Activated CD8-positive, alpha-beta memory T cell treated with anti-CD3 and anti-CD28 coated beads for 24 hours (primary cell): Measurements from ENCODE around the gene ZNF784.
"Not testable (repeated sequence)": the region's sequence is repeated elsewhere in the genome, so short reads cannot be mapped to it uniquely, and the experiment has no call there.

Source experiments
- DNase-seq: peaks from one replicate; pipeline ENCODE4 v3.0.0-alpha.2; 2020

The ZNF784 gene

DNA sequence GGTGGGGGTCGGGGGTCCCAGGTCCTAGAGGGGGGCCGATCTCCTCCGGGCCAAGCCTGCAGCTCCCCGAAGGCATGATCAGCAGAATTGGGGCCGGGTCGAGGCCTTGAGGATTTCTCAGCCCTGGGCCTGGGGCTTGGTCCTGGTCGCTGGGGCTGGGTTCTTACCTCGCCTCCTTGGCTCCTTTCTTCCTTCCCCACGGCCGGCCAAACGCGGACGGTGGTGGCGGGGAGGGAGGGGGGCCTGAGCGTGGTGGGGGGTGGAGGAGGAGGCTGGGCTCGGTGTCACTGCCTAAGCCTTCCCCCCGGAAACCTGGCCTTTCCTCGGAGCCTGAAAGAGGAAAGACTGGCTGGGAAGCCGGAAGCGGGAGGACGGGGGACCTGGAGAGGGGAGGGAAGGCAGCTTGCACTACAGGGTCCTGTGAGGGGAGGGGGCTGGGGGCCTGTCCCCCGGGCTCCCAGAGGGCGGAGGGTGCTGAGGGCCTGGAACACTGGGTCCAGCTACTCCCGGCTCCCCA lies 43.7 kb downstream of the ZNF784 start, which contains the start of gene ZNF579:
Gene ZNF579, minus strand, starts transcription at position 221 of the 517 bp plus-strand sequence. CDS start 1,209 bp downstream, outside the sequence.
- peak; percentile 91 for DNase-seq

DNA sequence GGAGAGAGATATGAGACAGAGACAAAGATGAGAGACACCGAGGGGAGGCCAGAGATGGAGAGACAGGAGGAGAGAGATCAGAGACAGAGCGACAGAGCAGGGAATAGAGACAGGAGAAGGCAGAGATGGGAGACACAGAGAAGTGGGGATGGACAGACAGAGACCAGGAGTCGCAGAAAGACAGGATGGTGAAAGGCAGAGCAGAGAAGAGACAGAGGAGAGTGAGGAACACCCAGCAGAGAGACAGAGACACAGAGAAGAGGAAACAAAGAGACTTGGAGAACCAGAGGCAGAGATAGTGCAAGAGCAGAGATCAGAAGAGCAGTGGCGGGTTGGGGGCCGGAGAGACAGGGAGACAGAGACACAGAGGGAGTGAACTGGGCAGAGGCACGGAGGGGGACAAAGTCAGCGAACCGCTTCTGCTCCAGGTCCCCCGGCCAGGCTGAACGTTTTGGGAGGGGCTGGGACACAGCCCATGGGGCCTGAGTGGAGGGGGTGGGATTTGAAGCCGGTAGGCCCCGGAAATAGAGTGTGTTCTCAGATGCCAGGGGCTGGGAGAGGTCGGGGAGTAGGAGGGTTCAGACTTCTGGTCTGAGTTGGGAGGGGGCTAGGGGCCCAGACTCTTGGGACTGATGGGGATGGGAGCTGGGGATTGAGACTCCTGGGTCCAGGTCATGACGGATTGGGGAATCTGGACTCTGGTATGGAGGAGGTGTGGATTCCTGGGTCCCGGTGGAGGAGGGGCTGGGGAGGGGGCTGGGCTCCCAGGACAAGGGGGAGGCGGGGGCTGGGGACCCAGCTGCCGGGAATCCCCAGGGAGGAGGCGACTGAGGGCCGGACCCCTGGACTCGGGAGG lies 44.4 kb downstream of the ZNF784 start:
- no peak for DNase-seq

DNA sequence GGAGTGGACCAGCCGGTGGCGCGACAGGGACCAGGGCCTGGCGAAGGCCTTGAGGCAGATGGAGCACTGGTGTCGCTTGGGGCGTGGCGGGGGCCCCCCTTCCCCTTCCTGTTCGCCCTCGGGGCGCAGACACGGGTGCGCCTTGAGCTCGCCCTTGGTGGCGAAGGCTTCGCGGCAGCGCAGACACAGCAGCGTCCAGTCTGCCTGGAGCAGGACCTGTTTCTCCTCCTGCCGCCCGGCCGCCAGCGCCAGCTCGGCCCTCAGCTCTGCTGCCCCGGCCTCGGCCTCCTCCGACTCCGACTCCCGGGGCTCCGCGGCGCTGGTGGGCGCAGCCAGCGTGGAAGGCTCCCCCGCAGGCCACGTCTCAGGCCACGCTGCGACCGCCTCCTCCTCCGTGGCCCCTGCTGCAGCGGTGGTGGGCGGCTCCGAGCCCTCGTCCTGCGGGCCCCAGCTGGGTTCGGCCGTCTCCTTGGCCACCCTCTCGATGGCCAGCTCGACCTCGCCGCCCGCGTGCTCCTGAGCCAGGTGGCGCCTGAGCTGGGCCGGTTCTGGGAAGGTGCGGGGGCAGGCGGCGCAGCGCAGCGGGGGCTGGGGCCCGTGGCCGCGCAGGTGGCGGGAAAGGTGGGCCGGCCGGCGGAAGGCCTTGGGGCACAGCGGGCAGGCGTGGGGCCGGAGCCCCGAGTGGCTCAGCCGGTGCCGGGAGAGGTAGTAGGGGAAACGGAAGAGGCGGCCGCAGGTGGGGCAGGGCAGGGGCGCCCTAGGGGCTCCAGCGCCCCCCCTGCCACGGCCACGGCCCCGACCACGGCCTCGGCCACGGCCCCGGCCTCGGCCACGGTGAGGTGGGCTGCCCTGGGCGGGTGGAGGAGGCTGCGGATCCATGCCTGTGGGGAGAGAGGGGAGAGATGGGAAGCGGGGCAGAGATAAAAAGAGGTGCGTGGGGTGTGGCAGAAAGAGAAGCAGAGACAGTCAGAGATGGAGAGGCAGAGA lies 45.3 kb downstream of the ZNF784 start:
- no peak for DNase-seq

DNA sequence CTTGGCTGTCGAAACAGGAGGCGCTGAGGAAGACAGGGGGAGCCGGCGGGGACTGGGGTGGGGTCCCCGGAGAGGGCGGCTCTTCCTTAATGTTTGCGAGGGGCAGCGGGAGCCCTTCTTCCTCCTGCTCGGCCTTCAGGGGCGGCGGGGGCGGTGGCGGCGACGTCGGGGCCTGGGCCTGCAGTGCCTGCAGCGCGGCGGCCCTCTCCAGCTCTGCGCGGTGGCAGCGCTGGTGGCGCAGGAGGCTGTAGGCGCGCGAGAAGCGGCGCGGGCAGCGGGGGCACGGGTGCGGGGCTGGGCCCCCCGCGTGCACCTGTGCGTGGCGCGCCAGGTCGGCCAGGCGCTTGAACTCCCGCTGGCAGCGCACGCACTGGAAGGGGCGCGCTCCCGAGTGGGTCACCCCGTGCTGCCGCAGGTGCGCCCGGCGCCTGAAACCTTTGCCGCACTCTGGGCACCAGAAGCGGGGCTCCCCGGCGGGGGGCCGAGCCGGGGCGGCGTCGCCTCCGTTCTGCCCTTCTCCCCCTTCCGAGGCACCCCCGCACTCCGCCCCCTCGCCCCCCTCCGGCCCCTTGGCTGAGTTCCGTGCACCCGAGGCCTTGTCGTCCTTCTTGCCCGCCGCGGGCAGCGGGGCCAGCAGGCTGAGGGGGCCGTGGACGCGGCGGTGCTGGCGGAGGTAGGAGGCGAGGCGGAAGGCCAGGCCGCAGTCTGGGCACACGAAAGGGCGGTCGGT lies 46.2 kb downstream of the ZNF784 start:
- DNase-seq = no peak

DNA sequence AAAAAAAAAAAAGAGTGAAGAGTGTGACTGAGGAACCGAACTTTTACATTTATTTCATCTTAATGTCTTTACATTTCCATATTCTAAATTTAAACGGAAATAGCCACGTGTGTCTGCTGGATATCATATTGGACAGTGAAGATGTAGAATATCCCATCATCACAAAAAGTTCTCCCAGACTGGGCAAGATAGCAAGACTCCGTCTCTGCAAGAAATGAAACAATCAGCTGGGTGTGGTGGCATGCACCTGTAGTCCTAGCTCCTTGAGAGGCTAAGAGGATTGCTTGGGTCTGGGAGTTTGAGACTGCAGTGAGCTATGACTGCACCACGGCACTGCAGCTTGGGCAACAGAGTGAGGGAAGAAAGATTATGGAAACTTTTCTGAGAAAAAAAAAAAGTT lies 47.6 kb downstream of the ZNF784 start:
- DNase-seq = no peak

DNA sequence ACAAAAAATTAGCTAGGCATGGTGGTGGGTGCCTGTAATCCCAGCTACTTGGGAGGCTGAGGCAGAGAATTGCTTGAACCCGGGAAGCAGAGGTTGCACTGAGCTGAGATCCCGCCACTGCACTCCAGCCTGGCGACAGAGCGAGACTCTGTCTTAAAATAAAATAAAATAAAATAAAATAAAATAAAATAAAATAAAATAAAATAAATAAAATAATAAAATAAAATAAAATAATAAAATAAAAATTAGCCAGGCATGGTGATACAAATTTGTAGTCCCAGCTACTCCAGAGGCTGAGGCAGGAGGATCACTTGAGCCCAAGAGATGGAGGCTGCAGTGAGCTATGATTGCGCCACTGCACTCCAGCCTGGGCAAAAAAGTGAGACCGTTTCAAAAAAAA lies 50.4 kb downstream of the ZNF784 start:
- DNase-seq = not testable (repeated sequence)
